ENCODE data around the gene AHDC1.
A peak's percentile ranks its signal among the peaks of the same experiment; 100 is the strongest.
"Not testable (repeated sequence)": the region's sequence is repeated elsewhere in the genome, so short reads cannot be mapped to it uniquely, and the experiment has no call there.

Gene AHDC1

DNA sequence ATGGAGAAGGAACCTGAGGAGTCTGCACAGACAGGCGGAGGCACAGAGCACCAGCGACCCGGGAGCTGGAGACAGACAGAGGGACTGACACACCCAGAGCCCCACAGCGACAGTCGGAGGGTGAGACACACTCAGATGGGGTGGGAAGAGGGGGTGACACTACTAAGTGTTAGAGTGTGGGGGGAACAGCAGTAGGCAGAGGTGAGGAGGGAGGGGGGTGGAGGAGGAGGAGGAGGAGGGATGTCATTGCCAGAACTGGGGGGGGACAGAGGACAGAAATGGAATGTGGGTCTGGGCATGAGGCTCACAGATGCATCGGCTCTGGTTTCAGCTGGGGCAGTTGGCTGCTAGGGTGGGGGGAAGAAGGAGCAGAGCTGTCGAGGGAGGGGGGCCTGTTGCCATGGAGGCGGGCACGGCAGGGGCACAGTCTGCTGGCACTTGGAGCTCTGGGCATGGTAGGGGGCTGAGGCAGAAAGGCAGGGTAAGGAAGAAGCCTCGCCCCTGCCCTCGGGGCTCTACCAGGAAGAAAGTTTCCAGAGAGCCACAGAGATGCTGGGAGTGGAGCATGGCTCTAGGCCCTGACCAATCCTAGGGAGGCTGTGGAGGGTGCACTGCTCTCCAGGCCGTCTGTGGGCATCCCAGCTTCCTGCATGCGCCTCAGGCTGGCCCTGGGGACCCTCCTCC lies 37.3 kb downstream of the AHDC1 start:
- DNase-seq (ENCODE audit: low read depth in 2 of 2), result no peak

DNA sequence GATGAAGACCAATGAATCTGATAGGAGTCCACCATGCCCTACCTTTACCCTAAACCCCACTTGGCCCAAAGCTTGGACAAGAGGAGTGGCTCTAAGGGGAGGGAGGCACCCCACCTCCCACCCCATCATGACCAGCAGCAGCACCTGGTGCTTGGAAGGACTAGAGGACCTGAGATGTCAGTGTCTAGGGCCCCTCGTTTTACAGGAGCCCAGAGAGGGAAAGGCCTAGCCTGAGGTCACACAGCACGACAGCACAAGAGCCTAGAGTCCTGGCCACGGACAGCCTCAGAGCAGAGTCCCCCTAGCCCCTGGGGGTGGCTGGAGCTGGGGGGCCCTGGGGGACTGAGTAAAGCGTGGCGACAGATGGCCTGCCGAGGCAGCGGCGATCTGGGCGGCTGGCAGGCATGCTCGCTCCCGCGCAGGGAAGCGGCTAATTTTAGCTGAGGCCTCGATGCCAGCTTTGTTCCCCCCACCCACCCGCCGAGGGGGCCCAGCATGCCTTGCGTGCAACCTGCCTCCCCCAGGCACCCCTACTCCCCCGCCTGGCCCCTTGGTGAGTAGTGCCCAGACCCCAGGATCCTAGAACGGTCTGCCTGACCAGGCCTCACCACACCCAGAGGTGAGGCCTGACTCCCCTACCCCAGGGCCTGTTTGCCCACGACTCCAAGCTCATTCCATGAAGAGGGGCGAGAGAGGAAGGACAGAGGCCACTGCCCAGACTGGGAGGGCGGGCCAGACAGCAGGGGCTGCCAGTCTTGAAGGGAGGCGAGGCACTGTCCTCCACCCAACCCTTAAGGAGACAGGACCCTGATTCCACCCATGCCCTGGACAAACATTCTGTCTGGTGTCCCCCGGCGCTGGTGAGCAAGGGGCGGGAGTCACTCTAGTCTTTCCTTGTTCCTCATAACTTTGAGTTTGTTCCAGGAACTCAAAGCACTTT lies 39.0 kb downstream of the AHDC1 start:
- no peak for DNase-seq (ENCODE audit: low read depth in 2 of 2)

DNA sequence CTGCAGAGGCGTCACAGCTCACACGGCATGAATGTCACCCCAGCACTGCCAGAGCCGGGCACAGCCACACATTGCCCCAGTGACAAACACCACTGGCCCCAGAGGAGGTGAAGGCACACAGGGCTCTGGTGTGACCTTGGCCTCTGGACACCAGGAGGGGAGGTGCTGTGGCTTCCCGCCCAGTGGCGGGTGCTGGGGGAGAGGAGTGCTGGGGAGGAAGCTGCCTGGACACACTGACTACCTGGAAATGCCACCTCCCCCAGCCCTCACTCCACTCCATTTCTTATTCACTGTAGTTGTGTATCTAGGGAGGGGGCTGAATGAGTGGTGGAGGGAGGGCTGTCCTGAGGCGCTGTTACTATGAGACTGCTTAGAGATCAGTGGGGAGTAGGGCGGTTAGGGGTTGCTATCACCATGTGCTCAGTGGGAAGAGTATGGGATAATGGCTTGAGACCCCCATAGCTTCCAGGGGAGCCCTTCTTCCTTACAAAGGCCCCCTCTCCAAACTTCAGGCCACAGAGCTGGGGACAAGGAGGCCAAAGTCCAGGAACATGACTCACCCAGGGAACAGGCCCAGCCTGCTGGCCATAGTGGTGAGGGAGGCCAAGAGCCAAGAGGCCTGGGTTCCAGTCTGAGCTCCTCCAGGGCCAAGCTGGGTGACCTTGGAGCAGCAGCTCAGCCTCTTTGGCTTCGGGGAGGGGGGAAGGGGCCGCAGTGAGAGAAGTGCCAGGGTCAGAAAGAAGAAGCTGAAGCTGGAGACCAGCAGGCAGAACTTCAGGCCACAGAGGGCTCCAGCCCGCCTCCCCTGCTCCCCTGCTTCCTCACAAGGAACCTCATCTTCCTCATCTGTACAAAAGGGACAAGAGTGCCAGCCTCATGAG lies 40.1 kb downstream of the AHDC1 start:
- DNase-seq (ENCODE audit: low read depth in 2 of 2), result no peak

DNA sequence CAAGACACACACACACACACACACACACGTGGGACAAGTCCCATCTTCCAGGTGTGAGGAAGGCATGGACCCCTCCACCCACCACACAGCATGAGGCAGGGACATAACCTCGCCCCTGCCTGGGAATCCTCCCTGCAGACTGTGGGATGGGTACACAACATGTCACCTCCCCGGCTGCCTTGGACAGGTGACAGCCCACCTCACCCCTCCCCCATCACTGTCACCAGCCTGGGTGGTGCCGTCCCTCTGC lies 40.7 kb downstream of the AHDC1 start:
- DNase-seq (ENCODE audit: low read depth in 2 of 2), result no peak

DNA sequence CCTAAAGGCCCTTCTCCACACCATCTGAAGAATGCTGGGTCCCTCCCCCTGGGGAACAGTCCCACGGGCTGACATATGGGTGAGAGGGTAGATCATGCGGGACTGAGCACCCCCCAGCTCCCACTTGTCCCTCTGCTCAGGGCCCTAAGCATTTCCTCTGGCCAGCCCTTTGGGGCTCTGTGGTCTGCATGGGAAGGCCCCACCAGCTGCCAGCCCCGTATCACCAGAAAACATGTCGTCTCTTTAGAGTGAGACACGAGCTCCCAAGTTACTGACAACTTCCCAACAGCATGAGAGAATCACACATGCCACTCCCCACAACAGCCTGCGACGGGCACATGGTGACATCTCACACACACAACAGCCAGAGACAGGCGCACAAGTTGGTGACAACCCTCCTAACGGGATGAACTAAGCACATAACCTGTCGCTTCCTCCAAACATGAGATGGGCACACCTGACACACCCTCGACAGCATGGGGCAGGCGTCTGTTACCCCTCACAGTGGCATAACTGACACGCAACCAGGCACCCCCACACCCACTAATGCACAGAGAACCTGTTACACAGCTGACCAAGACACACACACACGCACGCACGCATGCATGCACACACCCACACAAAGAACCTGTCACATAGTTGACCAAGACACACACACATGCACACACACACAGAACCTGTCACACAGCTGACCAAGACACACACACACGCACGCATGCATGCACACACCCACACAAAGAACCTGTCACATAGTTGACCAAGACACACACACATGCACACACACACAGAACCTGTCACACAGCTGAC lies 41.2 kb downstream of the AHDC1 start:
- no peak for DNase-seq (ENCODE audit: low read depth in 2 of 2)

DNA sequence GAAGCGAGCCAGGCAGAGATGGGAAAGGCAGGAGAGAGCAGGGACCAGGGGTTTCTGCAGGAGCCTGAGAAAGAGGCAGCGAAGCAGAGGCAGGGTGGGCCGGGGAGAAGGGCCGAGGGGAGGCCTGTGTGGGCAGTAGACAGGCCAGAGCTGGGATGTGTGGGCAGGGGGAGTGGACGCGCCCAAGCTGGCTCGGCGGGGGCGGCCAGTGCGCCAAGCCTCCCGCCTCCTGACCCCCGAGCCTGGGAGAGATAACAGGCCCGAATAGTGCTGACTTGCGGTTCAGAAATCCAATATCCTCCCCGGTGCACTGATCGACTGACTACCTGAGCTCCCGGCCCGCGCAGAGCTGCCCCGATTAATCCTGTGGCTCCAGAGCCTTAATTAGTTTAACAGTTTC lies 41.9 kb downstream of the AHDC1 start:
- DNase-seq (ENCODE audit: low read depth in 2 of 2), result no peak

DNA sequence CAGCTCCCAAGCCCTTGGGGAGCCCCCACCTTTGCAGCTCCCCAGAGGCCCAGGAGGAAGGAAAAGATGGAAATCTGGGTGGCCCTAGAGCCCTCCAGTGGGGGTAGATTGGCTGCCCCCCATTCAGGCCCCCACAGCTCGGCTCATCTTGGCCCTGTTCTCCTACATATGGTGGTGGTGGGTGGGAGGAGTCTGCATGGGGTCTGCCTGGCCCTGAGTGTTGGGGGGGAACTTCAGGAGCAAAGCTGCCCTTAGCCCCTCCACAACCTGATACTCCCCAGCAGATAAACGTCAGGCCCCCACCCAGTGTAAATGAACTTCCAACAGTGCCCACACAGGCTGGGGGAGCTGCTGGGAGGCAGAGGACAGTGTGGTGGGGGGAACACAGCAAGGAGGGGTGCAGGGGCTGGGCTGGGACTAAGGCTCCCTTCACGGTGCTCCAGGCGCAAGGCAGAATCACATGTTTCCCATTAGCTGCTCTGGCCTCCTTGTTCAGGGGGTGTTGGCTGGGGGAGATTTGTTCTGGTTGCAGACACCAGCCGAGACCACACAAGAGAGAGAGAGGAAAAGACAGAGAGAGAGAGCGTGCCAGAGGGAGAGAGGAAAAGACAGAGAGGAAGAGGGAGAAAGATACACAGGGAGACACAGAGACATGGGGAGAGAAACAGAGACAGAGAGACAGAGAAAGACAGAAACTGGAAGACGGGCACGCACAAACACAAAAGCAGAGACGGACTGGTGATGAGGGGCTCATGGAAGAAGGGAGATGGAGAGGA lies 42.6 kb downstream of the AHDC1 start:
- DNase-seq (ENCODE audit: low read depth in 2 of 2), result no peak

DNA sequence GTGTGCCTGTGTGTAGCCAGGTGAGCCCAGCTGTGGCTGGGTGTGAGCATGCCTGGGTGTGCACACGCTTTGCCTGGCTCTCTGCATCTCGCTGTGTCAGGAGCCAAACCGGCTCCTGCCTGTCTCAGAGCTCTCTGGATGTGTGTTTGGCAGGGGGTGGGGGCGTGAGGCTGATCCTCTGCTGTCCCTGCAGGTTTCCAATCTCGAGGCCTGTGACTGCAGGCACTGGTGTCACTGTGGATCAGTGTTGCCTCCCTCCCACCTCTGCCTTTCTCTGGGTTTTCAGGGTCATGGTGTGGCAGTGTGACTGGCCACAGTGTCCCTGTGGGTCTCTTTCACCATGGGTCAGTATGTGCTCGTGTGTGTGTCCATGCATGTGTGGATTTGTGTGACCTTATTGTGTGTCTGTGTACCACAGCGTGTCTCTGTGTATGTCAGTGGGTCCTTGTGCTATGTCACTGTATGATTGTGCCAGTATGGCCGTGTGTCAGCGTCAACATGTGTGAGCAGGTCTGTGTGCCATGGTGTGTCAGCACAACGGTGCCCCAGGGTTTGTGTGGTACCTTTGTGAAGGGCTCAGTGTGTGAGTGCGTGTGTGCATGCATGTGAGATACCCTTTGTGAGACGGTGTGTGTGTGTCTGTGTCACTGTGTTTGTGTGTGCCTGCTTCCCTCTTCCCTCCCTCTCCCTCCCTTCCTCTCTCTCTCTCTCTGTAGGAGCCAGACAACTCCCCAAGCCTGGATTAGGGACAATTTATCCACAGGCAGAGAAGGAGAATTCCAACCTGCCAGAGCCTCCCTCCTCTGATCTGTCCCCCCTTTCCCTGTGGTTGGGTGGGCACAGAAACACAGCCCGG lies 43.4 kb downstream of the AHDC1 start:
- DNase-seq (ENCODE audit: low read depth in 2 of 2), result no peak

DNA sequence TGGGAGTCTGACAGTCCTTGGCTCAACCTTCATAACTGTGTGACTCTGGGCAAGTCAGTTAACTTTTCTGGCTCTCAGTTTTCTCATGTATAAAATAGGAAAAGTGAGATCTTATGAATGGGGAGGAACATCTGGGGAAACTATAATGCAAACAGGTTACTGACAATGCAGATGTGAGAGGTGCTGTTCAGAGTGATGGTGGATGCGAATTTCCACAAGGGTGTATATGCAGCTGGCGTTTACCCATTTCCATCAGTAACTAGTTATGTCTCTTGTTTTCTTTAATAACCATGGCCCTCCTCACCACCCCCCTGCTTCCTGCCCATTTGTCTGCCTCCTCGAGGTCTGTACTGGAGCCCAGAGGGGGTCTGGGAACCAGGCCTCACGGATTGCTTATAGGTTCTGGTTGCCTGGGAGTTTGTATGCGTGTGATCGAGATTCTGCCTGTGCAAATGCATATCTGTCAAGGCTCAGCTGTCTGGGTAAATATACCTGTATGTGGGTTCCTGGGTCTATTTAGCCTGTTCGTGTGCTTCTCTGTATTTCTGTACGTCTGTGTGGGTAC lies 44.4 kb downstream of the AHDC1 start:
- no peak for DNase-seq (ENCODE audit: low read depth in 2 of 2)

DNA sequence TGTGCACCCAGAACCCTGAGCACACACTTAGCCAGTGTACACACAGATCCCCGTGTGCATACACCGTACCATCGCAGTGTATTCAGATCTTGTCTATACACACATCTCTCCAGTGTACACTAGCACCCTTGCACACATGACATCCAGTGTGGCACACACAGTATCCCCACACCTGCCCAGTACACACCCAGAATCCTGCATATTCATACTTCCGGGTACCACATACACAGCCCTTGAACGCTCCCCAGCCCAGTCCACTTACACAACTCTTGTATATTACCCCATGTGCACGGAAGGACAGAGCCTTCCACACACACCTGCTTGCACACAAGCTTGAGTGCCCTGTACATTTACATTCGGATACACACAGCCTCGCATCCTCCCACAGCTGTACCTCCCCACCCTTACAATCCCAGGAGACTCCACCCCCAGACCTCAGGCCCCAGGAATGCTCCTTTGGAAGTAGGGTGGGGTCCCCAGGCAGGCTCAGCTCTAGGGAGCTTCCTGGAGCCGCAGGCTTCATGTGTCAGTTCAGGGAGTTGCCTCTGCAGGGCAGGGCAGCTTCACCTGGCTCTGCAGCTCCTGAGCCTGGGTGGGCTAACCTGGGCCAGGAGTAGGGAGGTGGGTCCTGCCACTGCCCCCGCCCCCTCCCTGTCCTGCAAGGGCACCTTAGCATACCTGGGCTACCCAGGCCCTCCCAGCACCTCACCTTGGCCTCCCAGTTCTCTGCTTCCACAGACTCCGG lies 46.2 kb downstream of the AHDC1 start:
- DNase-seq (ENCODE audit: low read depth in 2 of 2), result no peak

DNA sequence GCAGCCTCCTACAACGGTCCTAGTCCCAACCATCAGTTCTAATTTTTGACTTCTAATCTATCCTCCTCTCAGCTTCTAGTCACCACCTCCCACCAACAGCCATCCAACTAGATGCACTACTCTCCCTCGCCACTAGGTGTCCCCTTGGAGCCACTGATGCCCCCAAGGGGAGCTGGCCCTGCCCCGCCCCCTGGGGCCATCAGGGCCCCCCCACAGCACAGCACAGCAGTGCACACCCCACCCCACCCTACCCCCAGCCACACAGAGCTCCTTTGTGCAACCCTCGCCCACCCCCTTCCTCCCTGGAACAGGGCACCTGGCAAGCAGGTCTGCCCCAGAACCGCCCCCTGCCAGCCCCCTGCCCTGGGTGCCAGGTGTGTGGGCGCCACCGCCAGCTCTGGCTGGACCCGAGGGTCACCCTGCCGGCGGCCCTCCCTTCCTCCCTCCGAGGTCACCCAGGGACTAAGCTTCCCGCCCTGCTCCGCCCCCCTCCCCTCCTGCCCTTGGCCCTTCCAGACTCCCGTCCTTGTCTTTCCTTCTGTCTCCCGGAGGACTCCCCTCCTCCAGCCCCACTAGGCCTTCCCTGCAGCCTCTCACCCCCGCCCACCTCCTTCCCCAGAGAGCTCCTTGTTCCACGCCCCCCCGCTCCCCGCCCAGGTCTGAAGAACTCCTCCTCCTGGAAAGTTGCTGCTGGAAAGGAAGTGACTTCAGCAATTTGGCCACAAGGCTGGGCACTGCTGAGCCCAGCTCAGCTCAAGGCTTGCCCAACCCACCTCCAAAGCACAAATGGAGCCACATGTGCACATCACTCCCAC lies 47.0 kb downstream of the AHDC1 start:
- peak; percentile 58 to 73 for DNase-seq (ENCODE audit: low read depth in 2 of 2)

DNA sequence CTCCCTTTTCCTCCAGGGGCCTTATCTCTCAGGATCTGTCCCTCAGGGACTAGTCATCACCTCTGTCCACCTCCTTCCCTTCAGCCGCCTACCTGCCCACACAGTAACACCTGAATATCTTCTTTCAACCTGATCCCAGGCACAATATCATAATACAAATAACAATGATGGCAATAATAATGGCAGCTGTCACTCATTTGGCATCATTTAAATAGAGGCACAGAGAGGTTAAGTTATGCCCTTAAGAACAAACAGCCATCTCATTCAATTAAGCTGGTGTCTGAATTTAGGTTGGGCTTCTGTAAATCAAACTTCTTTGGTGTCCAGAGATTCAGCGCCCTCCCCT lies 47.5 kb downstream of the AHDC1 start:
- no peak for DNase-seq (ENCODE audit: low read depth in 2 of 2)

DNA sequence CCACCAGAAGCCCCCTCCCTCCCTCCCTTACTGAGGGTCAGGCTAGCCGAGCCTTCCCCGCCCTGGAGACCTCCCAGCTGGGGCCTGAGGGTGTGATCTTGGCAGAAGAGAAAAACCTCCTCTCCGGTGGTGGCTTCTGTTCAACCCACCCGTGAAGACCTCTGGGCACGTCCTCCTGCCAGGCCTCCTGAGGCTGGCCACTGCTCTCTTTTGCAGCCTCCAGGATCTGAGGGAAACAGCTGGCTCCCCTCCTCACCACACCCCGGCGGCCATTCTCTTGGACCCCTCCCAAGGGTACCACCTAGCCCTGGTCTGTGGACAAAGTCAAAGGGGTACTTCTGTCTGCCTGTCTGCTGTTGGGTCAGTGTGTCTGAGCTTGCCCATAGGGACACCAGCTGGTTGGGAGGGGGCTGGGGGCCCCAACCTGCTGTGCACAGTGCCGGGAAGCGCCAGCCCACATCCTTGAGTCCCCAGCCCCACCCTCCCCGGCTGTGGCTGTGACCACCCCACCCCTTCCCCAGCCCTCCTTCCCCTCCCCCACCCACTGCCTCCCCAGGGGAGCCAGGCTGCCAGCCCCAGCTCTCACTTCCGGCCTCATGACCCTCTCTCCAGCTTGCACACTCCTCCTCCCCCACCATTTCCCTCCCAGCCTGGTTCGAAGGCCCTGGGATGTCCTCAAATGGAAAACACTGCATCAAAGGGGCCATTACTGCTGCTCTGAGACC lies 48.1 kb downstream of the AHDC1 start:
- DNase-seq (ENCODE audit: low read depth in 2 of 2), result no peak

DNA sequence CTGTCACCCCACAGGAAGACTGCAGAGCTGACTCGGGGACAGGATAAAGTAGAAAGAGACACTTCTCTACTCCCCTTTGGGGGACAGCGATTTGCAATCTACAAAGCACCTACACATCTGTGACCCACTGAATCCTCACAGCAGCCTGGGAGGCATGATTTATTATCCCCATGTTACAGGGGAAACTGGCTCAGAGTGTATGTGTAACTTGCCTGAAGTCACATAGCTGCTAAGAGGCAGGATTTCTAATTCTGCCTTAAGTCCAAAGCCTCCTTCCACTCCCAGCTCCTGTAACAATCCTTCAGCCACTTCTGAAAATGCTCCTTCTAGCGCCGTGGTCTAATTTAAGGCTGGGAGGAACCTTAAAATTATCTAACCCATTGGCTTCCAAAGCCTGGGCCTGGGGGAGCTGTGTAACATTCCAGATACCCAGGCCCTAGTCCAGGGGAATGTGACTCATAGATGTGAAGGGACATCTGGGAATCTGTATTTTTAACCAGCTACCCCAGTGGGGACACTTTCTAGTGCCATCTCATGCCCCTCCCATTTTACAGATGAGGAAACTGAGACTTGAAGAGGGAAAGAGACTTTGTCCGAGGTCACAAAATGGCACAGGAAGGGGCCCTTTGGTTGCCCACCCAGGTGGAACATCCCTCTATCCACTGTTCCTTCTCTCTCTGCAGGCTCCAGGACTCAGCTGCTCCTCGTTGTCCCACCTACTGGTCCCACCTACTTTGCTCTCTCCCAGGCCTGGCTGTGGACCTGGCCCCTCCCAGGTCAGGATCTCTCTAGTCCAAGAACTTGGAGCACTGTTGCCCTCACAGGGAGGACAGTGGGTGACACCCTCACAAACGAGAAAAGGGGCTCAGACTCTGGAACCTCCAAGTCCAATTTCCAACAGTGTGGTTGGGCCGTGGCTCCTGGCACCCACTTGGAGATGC lies 48.9 kb downstream of the AHDC1 start:
- no peak for DNase-seq (ENCODE audit: low read depth in 2 of 2)

DNA sequence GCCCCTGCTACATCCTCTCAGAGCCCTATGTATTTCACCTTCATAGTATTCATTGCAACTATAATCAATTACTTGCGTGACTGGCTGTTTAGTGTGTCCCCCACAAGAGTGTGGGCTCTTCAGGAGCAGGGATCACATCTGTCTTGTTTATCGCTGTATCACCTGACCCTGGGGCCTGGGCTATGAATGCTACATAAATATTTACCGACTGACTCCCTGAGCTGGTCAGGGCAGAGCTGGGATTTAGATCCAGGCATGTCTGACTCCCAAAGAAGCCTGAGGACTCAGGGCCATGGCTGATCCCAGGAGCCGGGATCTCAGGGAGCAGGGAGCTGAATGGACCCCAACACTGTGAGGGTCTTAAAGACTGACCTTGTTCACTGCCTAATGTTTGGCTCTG lies 49.7 kb downstream of the AHDC1 start:
- DNase-seq (ENCODE audit: low read depth in 2 of 2), result no peak

DNA sequence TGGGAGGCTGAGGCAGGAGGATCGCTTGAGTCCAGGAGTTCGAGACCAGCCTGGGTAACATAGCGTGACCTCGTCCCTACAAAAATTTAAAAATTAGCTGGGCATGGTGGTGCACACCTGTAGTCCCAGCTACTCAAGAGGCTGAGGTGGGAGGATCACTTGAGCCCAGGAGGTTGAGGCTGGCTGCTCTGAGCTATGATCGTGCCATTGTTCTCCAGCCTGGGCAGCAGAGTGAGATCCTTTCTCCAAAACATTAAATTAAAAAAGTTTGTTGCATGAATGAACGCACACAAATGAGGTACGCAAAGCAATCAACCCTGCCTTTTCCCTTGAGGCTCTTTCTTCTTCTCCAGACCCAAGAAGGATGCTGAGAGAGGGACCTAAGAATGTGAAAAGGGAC lies 50.1 kb downstream of the AHDC1 start:
- DNase-seq (ENCODE audit: low read depth in 2 of 2), result not testable (repeated sequence)

All from stimulated activated CD4-positive, alpha-beta T cell treated with anti-CD3 and anti-CD28 coated beads, Interleukin-1b, Interleukin-23, amount 100 ng/mL, for 4 hours (primary cell).